ENCODE results near the gene SUPT3H. TPM values are rescaled to one million over a fixed set of nuclear protein-coding genes. Genes with fewer than 3 reads are reported as not detected.

The SUPT3H gene
- total and polyA plus RNA-seq, 9 donors = 10.3 to 23.1 (median 16.2) TPM

GRCh38 chr6:45163952-45164766 lies 213.6 kb downstream of the SUPT3H start:
- 95 to 98% (median 96%) methylated on average over 3 of the region's 3 CpGs for WGBS, 3 donors
- no peak for DNase-seq
- Histone ChIP-seq H3K4me3 (no peak overlapping the region), H3K4me1 (ENCODE audit: insufficient read depth) (no peaks in the 10 kb centered on the region), H3K9me3 (no peaks in the 10 kb centered on the region), H3K36me3 (no peaks in the 10 kb centered on the region), H3K27me3 (no peaks in the 10 kb centered on the region), H3K27ac (no peak overlapping the region)
- intact Hi-C loops (cut with DNase I) = no loop called here
- TF ChIP-seq CTCF (IDR thresholded peaks at IDR 0.05) (no peak), POLR2A (IDR thresholded peaks at IDR 0.05) (no peak), EP300 (IDR thresholded peaks at IDR 0.05) (no peak)

GRCh38 chr6:45160305-45160704 lies 217.4 kb downstream of the SUPT3H start:
- Histone ChIP-seq H3K4me1 (ENCODE audit: insufficient read depth) (no peaks in the 10 kb centered on the region), H3K27ac (no peak overlapping the region), H3K27me3 (no peaks in the 10 kb centered on the region), H3K9me3 (no peaks in the 10 kb centered on the region), H3K36me3 (no peaks in the 10 kb centered on the region), H3K4me3 (no peak overlapping the region)
- no peak for DNase-seq
- 71 to 78% (median 72%) methylated on average over 4 of the region's 4 CpGs for WGBS, 3 donors
- intact Hi-C loops (cut with DNase I) = no loop called here
- TF ChIP-seq POLR2A (IDR thresholded peaks at IDR 0.05) = no peak
- TF ChIP-seq CTCF (IDR thresholded peaks at IDR 0.05) = no peak
- no peak for TF ChIP-seq EP300 (IDR thresholded peaks at IDR 0.05)

- TF ChIP-seq CTCF (IDR thresholded peaks at IDR 0.05) (no peak), EP300 (IDR thresholded peaks at IDR 0.05) (no peak), POLR2A (IDR thresholded peaks at IDR 0.05) (no peak)
- no peaks in the 10 kb centered on the region for H3K9me3 ChIP-seq
- DNase-seq = no peak
- no peaks in the 10 kb centered on the region for H3K36me3 ChIP-seq
- H3K27me3 ChIP-seq = no peaks in the 10 kb centered on the region
- no peaks in the 10 kb centered on the region for H3K4me1 ChIP-seq (ENCODE audit: insufficient read depth)
- 46 to 61% (median 48%) methylated on average over 2 of the region's 2 CpGs for WGBS, 3 donors
- no peak overlapping the region for H3K4me3 ChIP-seq
- no peak overlapping the region for H3K27ac ChIP-seq
- intact Hi-C loops (cut with DNase I) = no loop called here
Observed at GRCh38 chr6:45156075-45156474, 221.7 kb downstream of the SUPT3H start.

- no peaks in the 10 kb centered on the region for H3K36me3 ChIP-seq
- 95 to 99% (median 98%) methylated on average over 2 of the region's 2 CpGs for WGBS, 3 donors
- DNase-seq = no peak
- no peaks in the 10 kb centered on the region for H3K9me3 ChIP-seq
- TF ChIP-seq POLR2A (IDR thresholded peaks at IDR 0.05) (no peak), CTCF (IDR thresholded peaks at IDR 0.05) (no peak), EP300 (IDR thresholded peaks at IDR 0.05) (no peak)
- no peak overlapping the region for H3K27ac ChIP-seq
- no peaks in the 10 kb centered on the region for H3K4me1 ChIP-seq (ENCODE audit: insufficient read depth)
- no peak overlapping the region for H3K4me3 ChIP-seq
- no peaks in the 10 kb centered on the region for H3K27me3 ChIP-seq
- intact Hi-C loops (cut with DNase I) = no loop called here
Observed at GRCh38 chr6:45155341-45155894, 222.3 kb downstream of the SUPT3H start.

Data from ovary (tissue), 9 donors.